ENCODE measurements around the gene SLIT3.

DNA sequence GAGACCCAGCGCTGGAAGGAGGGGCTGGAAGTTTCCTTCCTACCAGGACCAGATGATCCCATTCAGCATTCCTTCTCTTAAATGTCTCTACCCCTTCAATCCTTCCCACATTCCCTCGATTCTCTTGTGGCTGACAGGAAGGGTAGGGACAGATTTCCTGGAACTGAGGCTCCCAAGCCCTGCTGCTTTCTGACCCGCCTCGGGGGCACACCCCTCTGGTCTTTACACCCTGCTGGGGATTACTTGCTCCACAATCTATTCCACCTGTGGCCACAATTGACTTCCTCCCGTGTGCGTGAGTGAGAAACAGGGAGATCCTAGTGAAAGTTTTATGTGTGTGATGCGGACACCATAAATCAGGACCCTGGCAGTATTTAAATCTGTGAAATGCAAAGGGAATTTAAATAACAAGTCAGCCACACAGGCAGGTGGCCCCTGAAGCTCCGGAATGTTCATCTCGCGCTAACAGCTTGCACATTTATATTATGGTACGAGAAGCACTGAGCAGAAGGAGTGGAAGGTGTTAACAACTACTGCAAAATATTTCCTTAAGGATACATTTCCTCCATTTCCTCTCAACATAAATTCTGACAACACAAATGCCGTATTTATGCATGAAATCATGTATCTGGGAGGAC, 237.5 kb downstream of the SLIT3 start:
- TF ChIP-seq, protein P1, sequence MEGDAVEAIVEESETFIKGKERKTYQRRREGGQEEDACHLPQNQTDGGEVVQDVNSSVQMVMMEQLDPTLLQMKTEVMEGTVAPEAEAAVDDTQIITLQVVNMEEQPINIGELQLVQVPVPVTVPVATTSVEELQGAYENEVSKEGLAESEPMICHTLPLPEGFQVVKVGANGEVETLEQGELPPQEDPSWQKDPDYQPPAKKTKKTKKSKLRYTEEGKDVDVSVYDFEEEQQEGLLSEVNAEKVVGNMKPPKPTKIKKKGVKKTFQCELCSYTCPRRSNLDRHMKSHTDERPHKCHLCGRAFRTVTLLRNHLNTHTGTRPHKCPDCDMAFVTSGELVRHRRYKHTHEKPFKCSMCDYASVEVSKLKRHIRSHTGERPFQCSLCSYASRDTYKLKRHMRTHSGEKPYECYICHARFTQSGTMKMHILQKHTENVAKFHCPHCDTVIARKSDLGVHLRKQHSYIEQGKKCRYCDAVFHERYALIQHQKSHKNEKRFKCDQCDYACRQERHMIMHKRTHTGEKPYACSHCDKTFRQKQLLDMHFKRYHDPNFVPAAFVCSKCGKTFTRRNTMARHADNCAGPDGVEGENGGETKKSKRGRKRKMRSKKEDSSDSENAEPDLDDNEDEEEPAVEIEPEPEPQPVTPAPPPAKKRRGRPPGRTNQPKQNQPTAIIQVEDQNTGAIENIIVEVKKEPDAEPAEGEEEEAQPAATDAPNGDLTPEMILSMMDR (IDR thresholded peaks at IDR 0.05): no peak
- TF ChIP-seq EZH2phosphoT487 (IDR thresholded peaks at IDR 0.05): no peak
- no peak for TF ChIP-seq EZH2 (IDR thresholded peaks at IDR 0.05)
